ENCODE results near the gene RELCH.

RELCH gene

GRCh38 chr18:62345909-62346308 lies 158.9 kb downstream of the RELCH start:
- DNase-seq, result no peak

- DNase-seq, result no peak
These were observed 159.5 kb downstream of the RELCH start for GRCh38 chr18:62346333-62347088.

- no peak for DNase-seq
These were observed 160.0 kb downstream of the RELCH start for GRCh38 chr18:62347089-62347506.

- no peak for DNase-seq
These were observed 161.4 kb downstream of the RELCH start for GRCh38 chr18:62348474-62348873.

- DNase-seq, result no peak
These were observed 166.1 kb downstream of the RELCH start for GRCh38 chr18:62353170-62353569.

- no peak for DNase-seq
These were observed 167.1 kb downstream of the RELCH start for GRCh38 chr18:62354151-62354550.

- DNase-seq, result no peak
These were observed 170.1 kb downstream of the RELCH start for GRCh38 chr18:62357079-62357719.

All from fibroblast of skin of right biceps (primary cell).